C4-2B (cell line): ENCODE results near the gene MAP2K3.
"Not testable (repeated sequence)": the region's sequence is repeated elsewhere in the genome, so short reads cannot be mapped to it uniquely, and the experiment has no call there.

Experiments
- CTCF ChIP-seq: fragments of 450-650 bp; conservative IDR thresholded peaks from 2 replicates; pipeline ENCODE4 v1.5.1; 2017; ENCODE audit warnings: mild to moderate bottlenecking
- ZFX ChIP-seq: fragments of 450-650 bp; IDR thresholded peaks from 2 replicates; pipeline ENCODE4 v1.6.1; 2017

DNA sequence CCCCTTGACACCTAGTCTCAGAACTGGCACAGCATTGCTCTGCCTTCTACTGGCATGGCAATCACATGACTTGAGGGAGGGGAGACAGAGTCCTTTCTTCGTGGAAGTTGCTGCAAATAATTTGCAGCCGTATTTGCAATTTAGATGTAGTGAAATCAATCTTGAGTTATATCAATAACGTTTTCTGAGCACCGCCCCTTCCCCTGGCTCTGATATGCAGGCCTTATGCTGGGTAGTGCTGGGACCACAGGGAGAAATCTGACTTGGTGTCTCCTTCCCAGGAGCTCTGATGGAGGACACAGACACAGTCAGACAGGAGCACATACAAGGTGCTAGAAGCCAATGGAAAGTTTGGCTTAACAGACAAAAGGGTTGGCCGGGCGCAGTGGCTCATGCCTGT, 55.9 kb downstream of the MAP2K3 start:
- not testable (repeated sequence) for TF ChIP-seq CTCF, ZFX
